ENCODE measurements around the gene SPO11.

DNA sequence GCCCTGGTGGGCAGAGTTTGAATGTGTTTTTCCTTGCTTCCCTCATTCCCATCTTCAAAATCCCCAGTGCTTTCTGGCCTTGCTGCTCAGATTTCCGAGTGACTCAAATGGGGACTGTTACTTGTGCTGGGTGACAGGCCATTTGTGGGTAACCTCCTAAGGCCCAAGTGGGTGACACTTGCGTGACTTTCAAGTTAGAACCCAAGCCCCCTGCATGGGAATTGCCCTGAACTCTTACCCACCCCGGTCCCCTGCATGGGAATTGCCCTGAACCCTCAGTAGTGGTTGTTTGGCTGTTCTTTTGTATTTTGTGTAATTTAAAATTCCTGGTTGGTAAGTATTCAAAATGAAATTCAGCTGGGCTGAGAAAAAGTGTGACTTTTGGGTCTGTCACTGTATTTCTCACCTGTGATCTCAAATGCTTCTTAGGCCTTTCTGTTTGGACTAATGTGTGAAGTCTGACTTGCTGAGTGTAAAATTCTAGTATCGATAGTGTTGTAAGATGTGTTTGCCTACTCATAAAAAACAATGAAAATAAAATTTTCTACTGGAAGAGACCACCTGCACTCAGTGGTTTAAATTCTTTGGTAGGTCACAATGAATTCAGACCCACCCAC lies 49.2 kb downstream of the SPO11 start:
- TF ChIP-seq EP300 (conservative IDR thresholded peaks at IDR 0.05; ENCODE audit: poor library complexity, severe bottlenecking), result no peak
- TF ChIP-seq, protein P1, sequence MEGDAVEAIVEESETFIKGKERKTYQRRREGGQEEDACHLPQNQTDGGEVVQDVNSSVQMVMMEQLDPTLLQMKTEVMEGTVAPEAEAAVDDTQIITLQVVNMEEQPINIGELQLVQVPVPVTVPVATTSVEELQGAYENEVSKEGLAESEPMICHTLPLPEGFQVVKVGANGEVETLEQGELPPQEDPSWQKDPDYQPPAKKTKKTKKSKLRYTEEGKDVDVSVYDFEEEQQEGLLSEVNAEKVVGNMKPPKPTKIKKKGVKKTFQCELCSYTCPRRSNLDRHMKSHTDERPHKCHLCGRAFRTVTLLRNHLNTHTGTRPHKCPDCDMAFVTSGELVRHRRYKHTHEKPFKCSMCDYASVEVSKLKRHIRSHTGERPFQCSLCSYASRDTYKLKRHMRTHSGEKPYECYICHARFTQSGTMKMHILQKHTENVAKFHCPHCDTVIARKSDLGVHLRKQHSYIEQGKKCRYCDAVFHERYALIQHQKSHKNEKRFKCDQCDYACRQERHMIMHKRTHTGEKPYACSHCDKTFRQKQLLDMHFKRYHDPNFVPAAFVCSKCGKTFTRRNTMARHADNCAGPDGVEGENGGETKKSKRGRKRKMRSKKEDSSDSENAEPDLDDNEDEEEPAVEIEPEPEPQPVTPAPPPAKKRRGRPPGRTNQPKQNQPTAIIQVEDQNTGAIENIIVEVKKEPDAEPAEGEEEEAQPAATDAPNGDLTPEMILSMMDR (IDR thresholded peaks at IDR 0.05; ENCODE audit: poor library complexity, severe bottlenecking), result no peak
- TF ChIP-seq RAD21 (conservative IDR thresholded peaks at IDR 0.05), result no peak
